HepG2 (cell line): ENCODE data around the gene CHCHD5. TPM values are rescaled to one million over a fixed set of nuclear protein-coding genes. Genes with fewer than 3 reads are reported as not detected.

Experiments used
- ATAC-seq: fragments of 200-7000 bp; cut with Tn5 transposase; 3 replicates; pipeline ENCODE4 v1.9.1; 2020; ENCODE audit warnings: mild to moderate bottlenecking, moderate library complexity
- BruUV-seq: library from RNA; stranded (reverse); fragments of 400-500 nt; replicated peaks from 2 replicates; lab custom pipeline; 2021; lab: Mats Ljungman, UMichigan
- CTCF ChIA-PET: fragments of 300-600 bp; formaldehyde crosslinking; extraction: SDS; loops from one replicate; lab custom pipeline; 2021; ENCODE audit warnings: low total read pairs, inconsistent platforms, low intra/inter-chr PET ratio; lab: Yijun Ruan, JAX
- POLR2A ChIA-PET: fragments of 350-600 bp; sonication (Branson Sonifier 250); formaldehyde crosslinking; loops from one replicate; lab custom pipeline; 2020; ENCODE audit warnings: antibody characterized with exemption, inconsistent platforms; lab: Yijun Ruan, JAX
- DNase-seq: peaks from one replicate; pipeline ENCODE4 v3.0.0-alpha.2; 2015; ENCODE audit warnings: low spot score
- FAIRE-seq: peaks from 3 replicates; lab custom pipeline; 2011; peaks lifted over from hg19 to GRCh38; lab: Jason Lieb, UNC
- H2AFZ ChIP-seq: one replicate; pipeline ENCODE4 v1.6.1; 2011; ENCODE audit warnings: low read length, inconsistent platforms
- H3K27ac ChIP-seq: fragments of 300-600 bp; 3 replicates; pipeline ENCODE4 v1.8.0; 2011; ENCODE audit warnings: mixed run types, mild to moderate bottlenecking, mixed read lengths, low read length, inconsistent platforms; ENCODE audit not compliant: insufficient read depth; ENCODE audit errors: extremely low read length
- H3K27me3 ChIP-seq, 2 experiments: fragments of 200-600 bp in 1 of 2; 2 replicates in 1 of 2; 3 replicates in 1 of 2; pipeline versions ENCODE4 v1.6.0 to v1.8.0; 2011; ENCODE audit warnings: low read length in 2 of 2, mild to moderate bottlenecking in 2 of 2, moderate library complexity in 2 of 2, inconsistent platforms in 1 of 2; ENCODE audit not compliant: insufficient read depth in 2 of 2, control insufficient read depth in 1 of 2
- H3K36me3 ChIP-seq, 2 experiments: fragments of 200-600 bp in 1 of 2; replicated peaks in 1 of 2; 2 replicates in 1 of 2; 3 replicates in 1 of 2; pipeline versions ENCODE4 v1.5.1 to v1.8.0; 2011; ENCODE audit warnings: low read length in 2 of 2, inconsistent platforms in 1 of 2; ENCODE audit not compliant: insufficient read depth in 2 of 2, control insufficient read depth in 1 of 2
- H3K4me1 ChIP-seq: 2 replicates; pipeline ENCODE4 v1.5.1; 2012; ENCODE audit warnings: low read length, inconsistent platforms; ENCODE audit not compliant: insufficient read depth
- H3K4me2 ChIP-seq: 2 replicates; pipeline ENCODE4 v1.6.0; 2011; ENCODE audit warnings: low read depth, low read length, inconsistent platforms
- H3K4me3 ChIP-seq, 3 experiments: fragments of 200-600 bp in 1 of 3; sonication (generic), shearing (Covaris generic) in 1 of 3; replicated peaks in 1 of 3; 2 replicates each; pipeline ENCODE4 v1.5.1; 2011 to 2016; ENCODE audit warnings: low read length in 3 of 3, inconsistent platforms in 2 of 3, low read depth in 2 of 3, mild to moderate bottlenecking in 2 of 3, control low read depth in 1 of 3, mixed read lengths in 1 of 3; ENCODE audit not compliant: insufficient read depth in 1 of 3
- H3K79me2 ChIP-seq: one replicate; pipeline ENCODE4 v1.6.1; 2011; ENCODE audit warnings: low read length, inconsistent platforms; ENCODE audit not compliant: insufficient read depth
- H3K9ac ChIP-seq: 2 replicates; pipeline ENCODE4 v1.6.0; 2011; ENCODE audit warnings: mild to moderate bottlenecking, low read depth, low read length, inconsistent platforms; ENCODE audit not compliant: insufficient read depth
- H3K9me3 ChIP-seq: 2 replicates; pipeline ENCODE4 v1.5.1; 2012; ENCODE audit warnings: mild to moderate bottlenecking, low read length
- H4K20me1 ChIP-seq: 2 replicates; pipeline ENCODE4 v1.6.0; 2011; ENCODE audit warnings: inconsistent platforms, mild to moderate bottlenecking, low read length, moderate library complexity; ENCODE audit not compliant: insufficient read depth
- ATF7-NPFF ChIP-seq: sonication (generic); formaldehyde crosslinking; IDR thresholded peaks from 2 replicates; pipeline ENCODE4 v1.8.1; 2023; ENCODE audit warnings: mild to moderate bottlenecking, low read depth, missing genetic modification reagents, moderate library complexity
- NFKBIZ ChIP-seq: IDR thresholded peaks from 2 replicates; pipeline ENCODE4 v1.6.1; 2018; ENCODE audit warnings: missing genetic modification reagents, missing compliant biosample characterization
- POGK ChIP-seq: sonication (generic); formaldehyde crosslinking; conservative IDR thresholded peaks from 2 replicates; pipeline ENCODE4 v1.8.0; 2022; ENCODE audit warnings: mild to moderate bottlenecking, moderate library complexity, missing genetic modification reagents
- SIX4 ChIP-seq: sonication (generic); formaldehyde crosslinking; IDR thresholded peaks from 2 replicates; pipeline ENCODE4 v1.4.0; 2020; ENCODE audit warnings: missing genetic modification reagents
- TAF1 ChIP-seq: sonication (generic); formaldehyde crosslinking; IDR thresholded peaks from 2 replicates; pipeline ENCODE4 v1.4.0; 2020; ENCODE audit warnings: missing genetic modification reagents
- TFDP2 ChIP-seq: sonication (generic); formaldehyde crosslinking; IDR thresholded peaks from 2 replicates; pipeline ENCODE4 v1.4.0; 2020; ENCODE audit warnings: missing genetic modification reagents
- TRAFD1 ChIP-seq: sonication (generic); formaldehyde crosslinking; IDR thresholded peaks from 2 replicates; pipeline ENCODE4 v1.5.1; 2020; ENCODE audit warnings: missing genetic modification reagents, mild to moderate bottlenecking, borderline replicate concordance
- ZFP41 ChIP-seq: sonication (generic); formaldehyde crosslinking; IDR thresholded peaks from 2 replicates; pipeline ENCODE4 v1.4.0; 2020; ENCODE audit warnings: mild to moderate bottlenecking, missing genetic modification reagents, borderline replicate concordance
- ZNF292 ChIP-seq: sonication (generic); formaldehyde crosslinking; IDR thresholded peaks from 2 replicates; pipeline ENCODE4 v1.8.1; 2022; ENCODE audit warnings: mild to moderate bottlenecking, low read depth, missing genetic modification reagents, borderline replicate concordance
- ZNF547 ChIP-seq: sonication (generic); formaldehyde crosslinking; IDR thresholded peaks from 2 replicates; pipeline ENCODE4 v1.5.1; 2020; ENCODE audit warnings: mild to moderate bottlenecking, missing genetic modification reagents
- ZNF616 ChIP-seq: sonication (generic); formaldehyde crosslinking; IDR thresholded peaks from 2 replicates; pipeline ENCODE4 v1.5.0; 2020; ENCODE audit warnings: low read depth, mild to moderate bottlenecking, missing genetic modification reagents
- ZNF768 ChIP-seq: sonication (generic); formaldehyde crosslinking; IDR thresholded peaks from 2 replicates; pipeline ENCODE4 v1.4.0; 2020; ENCODE audit warnings: missing genetic modification reagents
- WGBS: methylation state at CpG from one replicate; pipeline ENCODE4 v1.1.6; 2017; ENCODE audit warnings: low lambda C conversion rate; 5-methylcytosine and 5-hydroxymethylcytosine counted together
- in situ Hi-C: cut with HindIII; loops from 2 replicates; pipeline ENCODE4 v1.10.0; 2017; ENCODE audit warnings: low pct_unique_long_range_greater_than_20kb; ENCODE audit not compliant: extremely low pct_ligation_motif_present
- intact Hi-C: fragments of 100-400 bp; cut with micrococcal nuclease; formaldehyde crosslinking; loops from one replicate; pipeline ENCODE4 v1.10.0; 2022; ENCODE audit not compliant: unreplicated experiment
- polyA plus RNA-seq, 8 experiments: library from polyadenylated mRNA; depleted of rRNA in 3 of 8; stranded (reverse) in 7 of 8; unstranded in 1 of 8; fragments of >200 nt; fragmentation: Illumina TruSeq in 4 of 8; extraction: Trizol in 4 of 8; gene quantifications; 2 replicates each; pipeline versions ENCODE4 v1.2.1 to v1.2.3, GENCODE V29; 2011 to 2016; ENCODE audit warnings: low read depth in 4 of 8, missing spikeins in 1 of 8, mixed read lengths in 1 of 8; ENCODE audit not compliant: insufficient read depth in 1 of 8
- total RNA-seq, 5 experiments: library from RNA; depleted of rRNA; stranded (reverse); fragments of >200 nt; fragmentation: Illumina TruSeq; extraction: Trizol; gene quantifications; 2 replicates each; pipeline ENCODE4 v1.2.3, GENCODE V29; 2016; ENCODE audit warnings: low read depth in 1 of 5

Gene CHCHD5
- total and polyA plus RNA-seq, 2 of the 13 experiments (the other 11 are each of a cell fraction or from before 2014, with no cell fraction given), result 19.0 to 23.9 TPM

- no peak for FAIRE-seq
- Histone ChIP-seq H3K27me3 (peaks cover 0 to 37% of the 10 kb centered on the region in 2 experiments; a peak in 4 of 5 replicates), H3K9me3 (no peaks in the 10 kb centered on the region), H2AFZ (no peak overlapping the region), H3K36me3 (no peaks in the 10 kb centered on the region), H3K9ac (no peak overlapping the region), H3K4me3 (no peak overlapping the region), H3K27ac (no peak overlapping the region), H3K4me1 (peaks cover 59% of the 10 kb centered on the region), H4K20me1 (no peaks in the 10 kb centered on the region), H3K79me2 (no peaks in the 10 kb centered on the region), H3K4me2 (no peak overlapping the region)
- POLR2A ChIA-PET, result interaction anchor here (0.7 to 1.0 kb wide), 2 partner anchors 16 to 96 kb away, joined by 3 to 4 read pairs; partner anchors contain the start of gene SLC20A1
- in situ Hi-C loops, result loop anchor here (5.0 kb wide), 2 partner anchors 58 to 93 kb away; partner anchors contain the start of gene NT5DC4
- BruUV-seq, result no TSS peak
- DNase-seq, result no peak
- no peak for TF ChIP-seq TRAFD1 (CRISPR knock-in tag)
- TF ChIP-seq ZNF292 (CRISPR knock-in tag), result no peak
- CTCF ChIA-PET, result interaction anchor here (7.3 kb wide), 1 partner anchor 97 kb away, joined by 113 read pairs; no protein-coding TSS in a partner anchor
- no peak for ATAC-seq
- intact Hi-C loops, result no loop called here
- 23% methylated on average over 6 of the region's 6 CpGs for WGBS
Observed at GRCh38 chr2:112629224-112629623, 44.8 kb downstream of the CHCHD5 start.

GRCh38 chr2:112629823-112630222 lies 45.4 kb downstream of the CHCHD5 start:
- H2AFZ ChIP-seq, result no peak overlapping the region
- no peak for ATAC-seq
- no peak overlapping the region for H3K4me2 ChIP-seq
- CTCF ChIA-PET, result interaction anchor here (7.3 kb wide), 1 partner anchor 96 kb away, joined by 113 read pairs; no protein-coding TSS in a partner anchor
- intact Hi-C loops (no loop called here), in situ Hi-C loops (loop anchor here (5.0 kb wide), 2 partner anchors 57 to 92 kb away; partner anchors contain the start of gene NT5DC4)
- BruUV-seq, result no TSS peak
- H3K36me3 ChIP-seq, result no peaks in the 10 kb centered on the region
- H3K79me2 ChIP-seq, result no peaks in the 10 kb centered on the region
- no peak overlapping the region for H3K27ac ChIP-seq
- no peak for FAIRE-seq
- peaks cover 65% of the 10 kb centered on the region for H3K4me1 ChIP-seq
- no peak overlapping the region for H3K9ac ChIP-seq
- 73% methylated on average over 8 of the region's 8 CpGs for WGBS
- H4K20me1 ChIP-seq, result no peaks in the 10 kb centered on the region
- no peak for DNase-seq
- H3K9me3 ChIP-seq, result no peaks in the 10 kb centered on the region
- H3K27me3 ChIP-seq, result peaks cover 1 to 43% of the 10 kb centered on the region in 2 experiments
- POLR2A ChIA-PET, result interaction anchor here (8.5 kb wide), 1 partner anchor 15 kb away, joined by 94 read pairs; the partner anchor contains the start of gene SLC20A1
- no peak overlapping the region for H3K4me3 ChIP-seq
- TF ChIP-seq ZFP41 (CRISPR knock-in tag) (no peak), ATF7-NPFF (CRISPR knock-in tag) (no peak), TFDP2 (CRISPR knock-in tag) (no peak), ZNF547 (CRISPR knock-in tag) (no peak), SIX4 (no peak), ZNF616 (no peak), TAF1 (CRISPR knock-in tag) (no peak), POGK (CRISPR knock-in tag) (no peak), NFKBIZ (no peak), ZNF768 (no peak)
